ENCODE data around the gene SLC16A9. TPM values are rescaled to one million over a fixed set of nuclear protein-coding genes. Genes with fewer than 3 reads are reported as not detected.
A peak's percentile ranks its signal among the peaks of the same experiment; 100 is the strongest.

Gene SLC16A9
- polyA plus RNA-seq, 4 donors = 0.18 to 2.4 (median 0.25) TPM

DNA sequence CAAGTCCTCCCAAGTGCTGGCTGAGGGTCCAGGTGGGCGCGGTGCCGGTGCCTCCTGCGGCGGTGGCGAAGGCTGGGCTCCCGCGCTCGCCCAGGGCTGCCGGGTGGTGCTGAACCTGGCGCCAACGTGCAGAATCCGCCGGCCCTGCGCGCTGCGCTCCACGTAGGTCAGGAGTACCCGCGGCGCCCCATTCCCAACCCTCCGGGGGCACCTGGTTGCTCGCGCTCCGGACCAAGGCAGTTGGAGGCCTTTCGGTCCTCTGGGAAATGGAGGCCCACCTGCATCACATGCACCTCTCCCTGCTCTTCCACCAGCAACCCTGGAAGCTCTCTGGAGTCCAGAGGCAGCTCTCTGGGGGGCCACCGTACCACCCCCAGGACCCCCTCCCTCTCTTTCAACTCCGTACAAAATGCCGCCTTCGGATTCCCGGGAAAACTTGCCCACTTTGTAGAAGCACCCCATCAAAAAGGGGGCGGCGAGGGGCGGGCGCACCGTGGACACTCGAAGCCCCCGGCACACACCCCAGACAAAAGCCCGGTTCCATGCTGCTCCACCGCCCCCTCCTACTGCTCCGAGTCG, 745 bp downstream of the SLC16A9 start:
- WGBS, 3 donors = 1 to 3% (median 3%) methylated on average over 38 to 42 of the region's 42 CpGs
- Histone ChIP-seq H3K27ac (ENCODE audit: low read depth in 1 of 3, low read length in 2 of 3) (no peak overlapping the region), H3K9me3 (ENCODE audit: control insufficient read depth in 2 of 2, insufficient read depth in 1 of 2, low read depth in 1 of 2, low read length in 1 of 2) (no peaks in the 10 kb centered on the region), H3K4me1 (ENCODE audit: control insufficient read depth in 3 of 3, insufficient read depth in 2 of 3, low read depth in 1 of 3, low read length in 2 of 3) (peaks cover 0 to 5% (median 3%) of the 10 kb centered on the region in 3 donors), H3K4me3 (ENCODE audit: low read depth in 1 of 3, low read length in 3 of 3) (peak overlapping the region; percentile 48 to 56 (median 55)), H3K36me3 (ENCODE audit: control insufficient read depth in 3 of 3, insufficient read depth in 2 of 3, low read depth in 1 of 3, low read length in 3 of 3) (no peaks in the 10 kb centered on the region), H3K27me3 (ENCODE audit: control insufficient read depth in 3 of 3, insufficient read depth in 3 of 3, low read length in 3 of 3) (peaks cover 2 to 35% (median 11%) of the 10 kb centered on the region in 3 donors)
- DNase-seq (peak in 1 of 2 donors; percentile 43), FAIRE-seq (no peak)

DNA sequence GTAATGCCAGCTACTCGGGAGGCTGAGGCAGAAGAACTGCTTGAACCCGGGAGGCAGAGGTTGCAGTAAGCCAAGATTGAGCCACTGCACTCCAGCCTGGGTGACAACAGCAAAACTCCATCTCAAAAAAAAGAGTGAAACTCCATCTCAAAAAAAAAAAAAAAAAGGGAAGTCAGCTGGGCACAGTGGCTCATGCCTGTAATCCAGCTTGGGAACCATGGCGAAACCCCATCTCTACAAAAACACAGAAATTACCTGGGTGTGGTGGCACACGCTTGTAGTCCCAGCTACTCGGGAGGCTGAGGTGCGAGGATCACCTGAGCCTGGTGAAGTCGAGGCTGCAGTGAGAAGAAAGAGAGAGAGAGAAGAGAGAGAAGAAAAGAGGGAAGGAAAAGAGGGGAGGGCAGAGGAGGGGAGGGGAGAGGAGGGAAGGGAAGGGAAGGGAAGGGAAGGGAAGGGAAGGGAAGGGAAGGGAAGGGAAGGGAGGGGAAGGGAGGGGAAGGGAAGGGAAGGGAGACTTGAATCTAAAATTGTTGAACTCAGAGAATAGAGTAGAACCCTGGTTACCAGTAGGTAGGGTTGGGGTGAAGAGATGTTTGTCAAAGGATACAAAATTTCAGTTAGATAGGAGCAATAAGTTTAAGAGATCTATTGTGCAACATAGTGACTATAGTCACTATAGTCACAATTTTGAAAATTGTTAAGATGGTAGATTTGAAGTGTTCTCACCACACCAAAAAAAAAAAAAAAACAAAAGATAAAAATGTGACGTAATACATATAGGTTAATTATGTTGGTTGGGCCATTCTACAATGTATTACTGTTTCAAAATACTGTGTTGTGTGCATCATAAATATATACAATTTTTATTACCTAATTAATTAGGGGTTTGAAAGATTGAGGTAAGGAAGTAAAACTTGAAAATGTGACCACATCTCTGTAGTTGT, 2.5 kb downstream of the SLC16A9 start:
- DNase-seq (no peak), FAIRE-seq (no peak)
- no peaks in the 10 kb centered on the region for H3K36me3 ChIP-seq (ENCODE audit: control insufficient read depth in 3 of 3, insufficient read depth in 2 of 3, low read depth in 1 of 3, low read length in 3 of 3)
- H3K4me3 ChIP-seq (ENCODE audit: low read depth in 1 of 3, low read length in 3 of 3) = no peak overlapping the region
- peaks cover 2 to 31% (median 11%) of the 10 kb centered on the region in 3 donors for H3K27me3 ChIP-seq (ENCODE audit: control insufficient read depth in 3 of 3, insufficient read depth in 3 of 3, low read length in 3 of 3)
- no peaks in the 10 kb centered on the region for H3K9me3 ChIP-seq (ENCODE audit: control insufficient read depth in 2 of 2, insufficient read depth in 1 of 2, low read depth in 1 of 2, low read length in 1 of 2)
- peaks cover 0 to 5% (median 3%) of the 10 kb centered on the region in 3 donors for H3K4me1 ChIP-seq (ENCODE audit: control insufficient read depth in 3 of 3, insufficient read depth in 2 of 3, low read depth in 1 of 3, low read length in 2 of 3)
- WGBS, 3 donors = 92 to 94% (median 94%) methylated on average over 8 of the region's 8 CpGs
- H3K27ac ChIP-seq (ENCODE audit: low read depth in 1 of 3, low read length in 2 of 3) = no peak overlapping the region

DNA sequence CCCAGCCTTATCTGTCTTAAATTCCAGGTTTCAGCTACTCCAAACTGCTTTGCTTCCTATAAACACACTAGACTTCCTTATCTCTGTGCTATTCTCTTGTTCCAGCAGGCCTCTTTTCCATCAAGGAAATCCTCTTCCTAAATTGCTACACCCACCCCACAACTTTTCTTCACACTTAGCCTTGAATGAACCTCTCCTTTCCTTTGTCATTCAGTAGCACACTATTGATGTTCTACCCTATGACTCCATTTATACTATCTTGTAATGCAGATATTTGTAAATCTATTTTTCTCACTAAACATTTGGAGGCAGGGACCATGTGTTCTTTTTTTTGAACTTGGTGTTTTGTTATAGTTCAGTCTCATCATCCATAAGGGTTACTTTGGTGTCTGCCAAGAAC, 3.7 kb downstream of the SLC16A9 start:
- FAIRE-seq = no peak
- H3K9me3 ChIP-seq (ENCODE audit: control insufficient read depth in 2 of 2, insufficient read depth in 1 of 2, low read depth in 1 of 2, low read length in 1 of 2) = no peaks in the 10 kb centered on the region
- peaks cover 2 to 25% (median 11%) of the 10 kb centered on the region in 3 donors for H3K27me3 ChIP-seq (ENCODE audit: control insufficient read depth in 3 of 3, insufficient read depth in 3 of 3, low read length in 3 of 3)
- no peak overlapping the region for H3K27ac ChIP-seq (ENCODE audit: low read depth in 1 of 3, low read length in 2 of 3)
- H3K4me3 ChIP-seq (ENCODE audit: low read depth in 1 of 3, low read length in 3 of 3) = no peak overlapping the region
- peaks cover 0 to 5% (median 3%) of the 10 kb centered on the region in 3 donors for H3K4me1 ChIP-seq (ENCODE audit: control insufficient read depth in 3 of 3, insufficient read depth in 2 of 3, low read depth in 1 of 3, low read length in 2 of 3)
- no peaks in the 10 kb centered on the region for H3K36me3 ChIP-seq (ENCODE audit: control insufficient read depth in 3 of 3, insufficient read depth in 2 of 3, low read depth in 1 of 3, low read length in 3 of 3)
- DNase-seq = no peak

DNA sequence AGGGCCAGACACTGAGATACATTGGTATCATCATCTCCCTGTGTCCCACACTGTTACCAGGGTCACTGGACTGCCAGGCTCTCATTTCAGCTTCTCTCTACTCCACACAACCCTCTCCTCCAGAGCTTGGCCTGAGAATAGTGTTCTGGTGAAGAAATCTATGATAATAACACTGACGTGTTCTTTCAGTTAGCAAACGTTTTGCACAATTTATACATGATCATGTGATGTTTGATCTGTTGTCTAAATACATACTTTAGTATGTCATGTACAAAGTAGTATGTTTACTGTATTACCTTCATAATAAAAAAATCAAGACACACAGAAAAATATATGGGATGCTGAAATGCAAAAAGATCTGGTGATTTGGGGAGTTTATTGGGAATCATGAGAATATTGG, 5.0 kb downstream of the SLC16A9 start:
- no peak for DNase-seq
- H3K9me3 ChIP-seq (ENCODE audit: control insufficient read depth in 2 of 2, insufficient read depth in 1 of 2, low read depth in 1 of 2, low read length in 1 of 2) = no peaks in the 10 kb centered on the region
- 48 to 69% (median 52%) methylated on average over 2 of the region's 2 CpGs for WGBS, 3 donors
- H3K36me3 ChIP-seq (ENCODE audit: control insufficient read depth in 3 of 3, insufficient read depth in 2 of 3, low read depth in 1 of 3, low read length in 3 of 3) = no peaks in the 10 kb centered on the region
- H3K4me3 ChIP-seq (ENCODE audit: low read depth in 1 of 3, low read length in 3 of 3) = no peak overlapping the region
- peaks cover 0 to 5% (median 3%) of the 10 kb centered on the region in 3 donors for H3K4me1 ChIP-seq (ENCODE audit: control insufficient read depth in 3 of 3, insufficient read depth in 2 of 3, low read depth in 1 of 3, low read length in 2 of 3)
- H3K27ac ChIP-seq (ENCODE audit: low read depth in 1 of 3, low read length in 2 of 3) = no peak overlapping the region
- H3K27me3 ChIP-seq (ENCODE audit: control insufficient read depth in 3 of 3, insufficient read depth in 3 of 3, low read length in 3 of 3) = peaks cover 0 to 18% (median 10%) of the 10 kb centered on the region in 3 donors
- no peak for FAIRE-seq

- 62 to 66% (median 65%) methylated on average over 4 of the region's 4 CpGs for WGBS, 3 donors
- no peaks in the 10 kb centered on the region for H3K9me3 ChIP-seq (ENCODE audit: control insufficient read depth in 2 of 2, insufficient read depth in 1 of 2, low read depth in 1 of 2, low read length in 1 of 2)
- H3K36me3 ChIP-seq (ENCODE audit: control insufficient read depth in 3 of 3, insufficient read depth in 2 of 3, low read depth in 1 of 3, low read length in 3 of 3) = no peaks in the 10 kb centered on the region
- FAIRE-seq (no peak), DNase-seq (no peak)
- no peaks in the 10 kb centered on the region for H3K27me3 ChIP-seq (ENCODE audit: control insufficient read depth in 3 of 3, insufficient read depth in 3 of 3, low read length in 3 of 3)
- H3K27ac ChIP-seq (ENCODE audit: low read depth in 1 of 3, low read length in 2 of 3) = no peak overlapping the region
- no peaks in the 10 kb centered on the region for H3K4me1 ChIP-seq (ENCODE audit: control insufficient read depth in 3 of 3, insufficient read depth in 2 of 3, low read depth in 1 of 3, low read length in 2 of 3)
- no peak overlapping the region for H3K4me3 ChIP-seq (ENCODE audit: low read depth in 1 of 3, low read length in 3 of 3)
Measured at GRCh38 chr10:59702347-59702746, 7.3 kb downstream of the SLC16A9 start.

- WGBS, 3 donors = 41 to 46% (median 44%) methylated on average over 4 of the region's 4 CpGs
- no peak for FAIRE-seq
- no peak overlapping the region for H3K27ac ChIP-seq (ENCODE audit: low read depth in 1 of 3, low read length in 2 of 3)
Measured at GRCh38 chr10:59700709-59701108, 8.9 kb downstream of the SLC16A9 start.

DNA sequence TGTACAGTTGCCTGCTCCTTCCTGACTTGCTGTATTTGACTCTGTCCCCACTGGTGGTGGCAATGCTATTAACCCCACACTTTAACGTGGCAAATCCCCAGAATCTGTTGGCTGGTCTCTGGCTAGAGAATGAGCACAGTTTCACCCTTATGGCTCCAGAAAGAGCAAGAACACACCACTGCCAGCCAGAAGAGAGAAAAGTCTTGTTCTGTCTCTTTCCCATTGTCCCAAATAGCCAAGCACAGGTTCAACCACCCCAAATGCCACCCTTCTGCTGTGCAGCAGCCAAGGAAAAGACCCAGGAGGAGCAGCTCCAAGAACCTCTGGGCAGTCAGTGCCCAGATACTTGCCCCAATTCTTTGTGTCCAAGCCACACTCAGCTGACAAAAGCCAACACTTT, 11.3 kb downstream of the SLC16A9 start:
- no peaks in the 10 kb centered on the region for H3K27me3 ChIP-seq (ENCODE audit: control insufficient read depth in 3 of 3, insufficient read depth in 3 of 3, low read length in 3 of 3)
- no peak overlapping the region for H3K27ac ChIP-seq (ENCODE audit: low read depth in 1 of 3, low read length in 2 of 3)
- 61 to 77% (median 63%) methylated on average over 1 of the region's 1 CpG for WGBS, 3 donors
- no peak overlapping the region for H3K4me3 ChIP-seq (ENCODE audit: low read depth in 1 of 3, low read length in 3 of 3)
- H3K36me3 ChIP-seq (ENCODE audit: control insufficient read depth in 3 of 3, insufficient read depth in 2 of 3, low read depth in 1 of 3, low read length in 3 of 3) = no peaks in the 10 kb centered on the region
- DNase-seq (no peak), FAIRE-seq (no peak)
- no peaks in the 10 kb centered on the region for H3K4me1 ChIP-seq (ENCODE audit: control insufficient read depth in 3 of 3, insufficient read depth in 2 of 3, low read depth in 1 of 3, low read length in 2 of 3)
- H3K9me3 ChIP-seq (ENCODE audit: control insufficient read depth in 2 of 2, insufficient read depth in 1 of 2, low read depth in 1 of 2, low read length in 1 of 2) = no peaks in the 10 kb centered on the region

More at GRCh38 chr10:59700709-59701108, 8.9 kb downstream of the SLC16A9 start:
- no peaks in the 10 kb centered on the region for H3K36me3 ChIP-seq (ENCODE audit: control insufficient read depth in 3 of 3, insufficient read depth in 2 of 3, low read depth in 1 of 3, low read length in 3 of 3)
- DNase-seq = no peak
- no peaks in the 10 kb centered on the region for H3K4me1 ChIP-seq (ENCODE audit: control insufficient read depth in 3 of 3, insufficient read depth in 2 of 3, low read depth in 1 of 3, low read length in 2 of 3)
- no peaks in the 10 kb centered on the region for H3K9me3 ChIP-seq (ENCODE audit: control insufficient read depth in 2 of 2, insufficient read depth in 1 of 2, low read depth in 1 of 2, low read length in 1 of 2)
- no peak overlapping the region for H3K4me3 ChIP-seq (ENCODE audit: low read depth in 1 of 3, low read length in 3 of 3)
- no peaks in the 10 kb centered on the region for H3K27me3 ChIP-seq (ENCODE audit: control insufficient read depth in 3 of 3, insufficient read depth in 3 of 3, low read length in 3 of 3)

DNA sequence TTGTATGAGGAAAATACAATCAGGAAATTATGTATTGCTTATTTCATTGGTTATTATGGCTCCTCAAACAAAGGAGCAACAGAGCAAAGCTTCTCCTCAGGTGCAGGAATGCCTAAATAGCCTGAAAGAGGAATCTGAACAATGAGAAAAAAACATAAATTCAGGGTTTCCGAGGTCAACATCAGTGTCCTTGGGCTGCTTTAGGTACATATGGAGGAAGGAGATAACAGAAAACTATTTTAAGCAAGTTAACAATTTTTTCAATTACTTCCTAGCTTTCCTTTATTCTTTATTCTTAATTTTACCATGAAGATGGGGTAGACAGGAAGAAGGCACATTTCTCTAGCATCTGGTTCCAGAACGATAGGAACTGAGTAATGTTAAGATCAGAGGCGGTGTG, 14.0 kb downstream of the SLC16A9 start:
- FAIRE-seq (no peak), DNase-seq (no peak)
- Histone ChIP-seq H3K4me1 (ENCODE audit: control insufficient read depth in 3 of 3, insufficient read depth in 2 of 3, low read depth in 1 of 3, low read length in 2 of 3) (no peaks in the 10 kb centered on the region), H3K27me3 (ENCODE audit: control insufficient read depth in 3 of 3, insufficient read depth in 3 of 3, low read length in 3 of 3) (no peaks in the 10 kb centered on the region), H3K27ac (ENCODE audit: low read depth in 1 of 3, low read length in 2 of 3) (no peak overlapping the region), H3K9me3 (ENCODE audit: control insufficient read depth in 2 of 2, insufficient read depth in 1 of 2, low read depth in 1 of 2, low read length in 1 of 2) (no peaks in the 10 kb centered on the region), H3K36me3 (ENCODE audit: control insufficient read depth in 3 of 3, insufficient read depth in 2 of 3, low read depth in 1 of 3, low read length in 3 of 3) (no peaks in the 10 kb centered on the region), H3K4me3 (ENCODE audit: low read depth in 1 of 3, low read length in 3 of 3) (no peak overlapping the region)
- 70 to 87% (median 83%) methylated on average over 3 of the region's 3 CpGs for WGBS, 3 donors

Data from small intestine (tissue), 7 donors.